HEK293 (cell line): ENCODE measurements around the gene APOBR.
"Not testable (repeated sequence)": the region's sequence is repeated elsewhere in the genome, so short reads cannot be mapped to it uniquely, and the experiment has no call there.

Source experiments
- CTCF ChIA-PET: fragments of 350-600 bp; formaldehyde crosslinking; extraction: SDS; loops from one replicate; lab custom pipeline; 2021; ENCODE audit warnings: antibody characterized with exemption; lab: Yijun Ruan, JAX
- POLR2A ChIA-PET: fragments of 300-600 bp; formaldehyde crosslinking; extraction: SDS; loops from one replicate; lab custom pipeline; 2020; ENCODE audit warnings: antibody characterized with exemption, inconsistent platforms; lab: Yijun Ruan, JAX
- H3K27ac ChIP-seq: fragments of 200-500 bp; sonication (Bioruptor generic); 2 replicates; pipeline ENCODE4 v1.5.1; 2014; ENCODE audit warnings: low read depth, low read length, control low read depth, inconsistent platforms; ENCODE audit errors: extremely low read depth
- H3K36me3 ChIP-seq, 2 experiments: fragments of 200-500 bp in 1 of 2; sonication (Bioruptor generic) in 1 of 2; 1 replicate in 1 of 2; 2 replicates in 1 of 2; pipeline ENCODE4 v1.5.1; 2014 to 2017; ENCODE audit warnings: inconsistent platforms in 2 of 2, low read length in 2 of 2; ENCODE audit not compliant: control insufficient read depth in 2 of 2, insufficient read depth in 1 of 2
- H3K4me1 ChIP-seq: fragments of 200-500 bp; sonication (Bioruptor generic); 2 replicates; pipeline ENCODE4 v1.5.1; 2014; ENCODE audit warnings: mild to moderate bottlenecking, low read length, inconsistent platforms; ENCODE audit not compliant: control insufficient read depth, insufficient read depth
- H3K4me3 ChIP-seq: 2 replicates; pipeline ENCODE4 v1.5.1; 2011; ENCODE audit warnings: low read depth, mild to moderate bottlenecking, control low read depth, low read length, moderate library complexity
- H3K9me3 ChIP-seq: fragments of 200-500 bp; sonication (Bioruptor generic); 2 replicates; pipeline ENCODE4 v1.5.1; 2014; ENCODE audit warnings: low read depth, low read length, inconsistent platforms; ENCODE audit not compliant: control insufficient read depth, insufficient read depth
- GFI1B ChIP-seq: fragments of 450-650 bp; formaldehyde crosslinking; IDR thresholded peaks from 2 replicates; pipeline ENCODE4 v1.5.1; 2016; ENCODE audit warnings: missing biosample characterization, missing genetic modification characterization
- HOXD13 ChIP-seq: sonication (generic); formaldehyde crosslinking; IDR thresholded peaks from 2 replicates; pipeline ENCODE4 v1.8.0; 2022; ENCODE audit warnings: missing genetic modification reagents, borderline replicate concordance
- KLF10 ChIP-seq: fragments of 450-650 bp; IDR thresholded peaks from 2 replicates; pipeline ENCODE4 v1.5.1; 2018; ENCODE audit warnings: missing biosample characterization, mild to moderate bottlenecking, missing genetic modification characterization
- PATZ1 ChIP-seq: fragments of 450-650 bp; formaldehyde crosslinking; IDR thresholded peaks from 2 replicates; pipeline ENCODE4 v1.5.1; 2016; ENCODE audit warnings: missing biosample characterization, missing genetic modification characterization
- ZBTB21 ChIP-seq: fragments of 450-650 bp; formaldehyde crosslinking; IDR thresholded peaks from 2 replicates; pipeline ENCODE4 v1.5.1; 2017; ENCODE audit warnings: missing biosample characterization, missing genetic modification characterization
- ZNF138 ChIP-seq: fragments of 450-650 bp; formaldehyde crosslinking; IDR thresholded peaks from 2 replicates; pipeline ENCODE4 v1.5.1; 2016; ENCODE audit warnings: missing biosample characterization, missing genetic modification characterization, borderline replicate concordance
- ZNF184 ChIP-seq: fragments of 450-650 bp; IDR thresholded peaks from 2 replicates; pipeline ENCODE4 v1.5.1; 2018; ENCODE audit warnings: missing biosample characterization, mild to moderate bottlenecking, missing genetic modification characterization
- ZNF221 ChIP-seq: fragments of 450-650 bp; formaldehyde crosslinking; IDR thresholded peaks from 2 replicates; pipeline ENCODE4 v1.5.1; 2017; ENCODE audit warnings: missing biosample characterization, missing genetic modification characterization, borderline replicate concordance
- ZNF223 ChIP-seq: fragments of 450-650 bp; formaldehyde crosslinking; IDR thresholded peaks from 2 replicates; pipeline ENCODE4 v1.5.1; 2016; ENCODE audit warnings: missing biosample characterization, missing genetic modification characterization
- ZNF292 ChIP-seq: fragments of 450-650 bp; formaldehyde crosslinking; IDR thresholded peaks from 2 replicates; pipeline ENCODE4 v1.5.1; 2016; ENCODE audit warnings: low read depth, missing biosample characterization, missing genetic modification characterization, borderline replicate concordance
- ZNF488 ChIP-seq: fragments of 450-650 bp; formaldehyde crosslinking; IDR thresholded peaks from 2 replicates; pipeline ENCODE4 v1.5.1; 2016; ENCODE audit warnings: missing biosample characterization, missing genetic modification characterization
- ZNF521 ChIP-seq: fragments of 450-650 bp; formaldehyde crosslinking; IDR thresholded peaks from 2 replicates; pipeline ENCODE4 v1.5.1; 2017; ENCODE audit warnings: missing biosample characterization, mild to moderate bottlenecking, missing genetic modification characterization
- ZNF621 ChIP-seq: fragments of 450-650 bp; formaldehyde crosslinking; IDR thresholded peaks from 2 replicates; pipeline ENCODE4 v1.5.1; 2017; ENCODE audit warnings: missing biosample characterization, missing genetic modification characterization
- ZNF664 ChIP-seq: fragments of 450-650 bp; formaldehyde crosslinking; IDR thresholded peaks from 2 replicates; pipeline ENCODE4 v1.5.1; 2016; ENCODE audit warnings: missing biosample characterization, missing genetic modification characterization
- ZNF776 ChIP-seq: fragments of 450-650 bp; formaldehyde crosslinking; IDR thresholded peaks from 2 replicates; pipeline ENCODE4 v1.5.0; 2017; ENCODE audit warnings: missing biosample characterization, missing genetic modification characterization, borderline replicate concordance
- TF ChIP-seq, protein P1 (sequence below): fragments of 450-650 bp; formaldehyde crosslinking; IDR thresholded peaks from 2 replicates; pipeline ENCODE4 v1.5.1; 2016; ENCODE audit warnings: missing biosample characterization, missing genetic modification characterization, borderline replicate concordance

APOBR gene, protein sequence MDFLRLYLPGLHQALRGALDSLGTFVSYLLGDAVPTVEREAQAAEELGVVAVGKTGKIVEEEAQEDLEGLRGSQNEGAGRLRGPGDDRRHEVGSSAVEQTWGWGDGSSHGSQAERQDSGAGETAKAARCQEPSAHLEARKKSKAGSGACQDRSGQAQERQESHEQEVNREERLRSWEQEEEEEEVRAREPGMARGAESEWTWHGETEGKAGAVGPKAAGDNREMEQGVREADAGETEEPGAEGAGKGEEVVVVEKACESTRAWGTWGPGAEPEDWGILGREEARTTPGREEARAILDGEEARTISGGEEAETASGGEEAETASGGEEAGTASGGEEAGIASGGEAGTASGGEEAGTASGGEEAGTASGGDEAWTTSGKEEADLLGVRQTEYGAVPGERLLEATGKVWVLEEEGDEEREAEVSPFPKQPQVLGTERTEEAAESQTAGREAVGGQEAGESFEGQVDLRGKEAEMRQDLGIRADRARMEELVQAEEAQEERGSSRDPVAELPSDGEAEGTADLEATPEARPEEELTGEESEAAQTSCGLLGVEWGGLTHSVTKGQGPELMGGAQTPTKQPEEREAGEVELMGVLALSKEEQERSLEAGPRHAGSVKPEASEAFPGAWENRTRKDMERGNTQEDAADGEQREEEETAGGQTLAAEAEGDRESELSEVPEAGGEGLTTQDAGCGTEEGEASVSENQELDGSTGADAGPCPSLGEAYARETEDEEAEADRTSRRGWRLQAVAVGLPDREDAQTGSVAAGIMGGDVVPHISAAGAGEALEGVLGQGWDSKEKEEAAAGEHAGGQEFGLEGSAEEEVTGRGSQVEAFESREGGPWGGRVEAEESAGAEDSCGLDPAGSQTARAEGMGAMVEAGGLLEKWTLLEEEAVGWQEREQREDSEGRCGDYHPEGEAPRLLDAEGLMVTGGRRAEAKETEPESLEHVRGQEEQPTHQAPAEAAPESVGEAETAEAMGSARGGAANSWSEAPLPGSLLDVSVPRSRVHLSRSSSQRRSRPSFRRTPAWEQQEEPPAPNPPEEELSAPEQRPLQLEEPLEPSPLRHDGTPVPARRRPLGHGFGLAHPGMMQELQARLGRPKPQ

DNA sequence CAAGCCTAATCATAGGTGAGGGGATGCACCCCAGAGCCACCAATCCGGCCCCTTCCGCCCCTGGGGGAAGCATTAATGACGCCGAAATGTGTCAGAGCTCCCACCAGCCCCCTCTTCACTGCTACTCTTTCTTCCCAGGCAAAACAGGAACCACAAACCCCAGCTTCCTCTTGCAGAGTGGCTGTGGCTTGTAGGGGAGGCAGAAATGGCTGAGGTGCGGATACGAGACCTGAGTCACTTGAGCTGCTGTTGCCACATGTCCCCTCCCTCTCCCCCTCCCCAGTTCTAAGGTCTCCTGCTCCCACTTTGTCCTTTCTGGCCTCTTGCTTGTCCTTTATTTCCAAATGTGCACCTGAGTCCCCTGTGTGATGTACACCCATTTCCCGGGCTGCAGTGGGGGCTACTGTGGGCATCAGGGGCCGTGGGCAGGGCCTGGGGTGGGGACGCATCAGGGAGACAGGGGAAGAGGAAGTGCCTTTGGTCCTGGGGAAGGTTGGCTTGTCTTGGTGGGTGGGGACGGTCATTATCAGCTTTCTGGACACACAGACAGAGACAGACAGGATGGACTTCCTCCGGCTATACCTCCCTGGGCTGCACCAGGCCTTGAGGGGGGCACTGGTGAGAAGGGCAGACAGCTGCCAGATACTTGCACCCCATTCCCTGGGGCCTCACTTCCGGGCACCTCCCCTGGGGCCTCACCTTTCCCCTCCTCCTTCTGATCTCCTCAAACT, at the start of gene APOBR:
APOBR (plus strand) TSS at position 523 of the 731 bp plus-strand sequence; CDS start at position 562, 39 bp downstream.
- H3K4me1 ChIP-seq, result no peaks in the 10 kb centered on the region
- no peak within 1 kb of the TSS for H3K4me3 ChIP-seq
- no peak within 1 kb of the TSS for H3K27ac ChIP-seq
- peaks cover 2 to 3% of the 10 kb centered on the region in 2 experiments; a peak in 2 of 3 replicates for H3K36me3 ChIP-seq
- H3K9me3 ChIP-seq, result no peaks in the 10 kb centered on the region
- TF ChIP-seq ZBTB21 (tag by site-specific recombination) (no peak), ZNF488 (tag by site-specific recombination) (no peak), PATZ1 (tag by site-specific recombination) (no peak), ZNF292 (tag by site-specific recombination) (no peak), GFI1B (tag by site-specific recombination) (no peak)
- ChIA-PET POLR2A (no interaction called here), CTCF (no interaction called here)

DNA sequence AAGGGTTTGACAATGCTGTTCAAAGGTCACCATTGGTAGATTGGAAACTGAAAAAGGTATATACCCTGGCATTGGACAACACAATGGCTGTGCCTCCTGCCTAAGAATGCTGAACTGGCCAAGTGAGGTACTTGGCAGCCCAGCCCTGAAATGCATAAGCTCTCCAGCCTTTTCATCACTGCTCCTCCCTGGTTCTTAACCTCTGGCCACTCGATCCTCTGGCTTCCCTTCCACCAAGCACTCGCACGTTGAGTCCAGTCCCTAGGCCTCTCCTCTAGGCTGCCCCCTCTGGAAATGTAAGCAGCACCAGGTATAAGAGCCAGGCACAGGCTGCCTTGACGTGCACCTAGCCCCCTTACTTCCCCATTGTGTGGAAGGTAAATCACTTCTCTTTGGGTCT, 48.1 kb upstream of the APOBR start:
- H3K9me3 ChIP-seq, POLR2A ChIA-PET, H3K4me1 ChIP-seq, CTCF ChIA-PET, H3K27ac ChIP-seq, H3K36me3 ChIP-seq, H3K4me3 ChIP-seq: not testable (repeated sequence)

DNA sequence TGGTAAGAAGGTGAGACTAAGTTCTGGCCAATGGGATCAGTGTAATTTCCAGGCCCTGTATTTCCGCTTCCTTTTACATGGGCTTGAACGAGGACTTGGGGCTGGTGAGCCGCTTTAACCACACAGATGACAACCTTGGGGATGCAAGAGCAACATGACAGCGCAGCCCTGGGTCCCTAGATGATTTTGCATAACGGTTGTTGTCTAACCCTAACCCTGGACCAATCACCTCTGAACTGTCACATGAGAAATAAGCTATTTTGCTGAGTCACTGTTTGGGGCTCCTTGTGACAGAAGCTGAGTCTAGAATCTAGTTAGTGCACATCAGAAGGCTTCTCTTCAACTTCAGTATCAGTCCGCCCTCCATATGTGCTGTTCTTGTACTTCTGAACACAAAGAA, 47.4 kb upstream of the APOBR start:
- CTCF ChIA-PET, POLR2A ChIA-PET, H3K9me3 ChIP-seq: not testable (repeated sequence)

GRCh38 chr16:28473714-28474265, 20.7 kb upstream of the APOBR start:
- Histone ChIP-seq H3K27ac (no peak overlapping the region), H3K4me3 (no peak overlapping the region), H3K9me3 (no peaks in the 10 kb centered on the region), H3K36me3 (peaks cover 0 to 19% of the 10 kb centered on the region in 2 experiments; a peak in 2 of 3 replicates), H3K4me1 (no peaks in the 10 kb centered on the region)
- ChIA-PET POLR2A (no interaction called here), CTCF (interaction anchor here (0.7 kb wide), 1 partner anchor 56 kb away, joined by 5 read pairs; no protein-coding TSS in a partner anchor)
- TF ChIP-seq ZNF776, result no peak
- no peak for TF ChIP-seq ZNF521 (tag by site-specific recombination)
- TF ChIP-seq ZNF184 (tag by site-specific recombination), result no peak
- TF ChIP-seq ZNF664 (tag by site-specific recombination), result no peak
- TF ChIP-seq, protein P1, sequence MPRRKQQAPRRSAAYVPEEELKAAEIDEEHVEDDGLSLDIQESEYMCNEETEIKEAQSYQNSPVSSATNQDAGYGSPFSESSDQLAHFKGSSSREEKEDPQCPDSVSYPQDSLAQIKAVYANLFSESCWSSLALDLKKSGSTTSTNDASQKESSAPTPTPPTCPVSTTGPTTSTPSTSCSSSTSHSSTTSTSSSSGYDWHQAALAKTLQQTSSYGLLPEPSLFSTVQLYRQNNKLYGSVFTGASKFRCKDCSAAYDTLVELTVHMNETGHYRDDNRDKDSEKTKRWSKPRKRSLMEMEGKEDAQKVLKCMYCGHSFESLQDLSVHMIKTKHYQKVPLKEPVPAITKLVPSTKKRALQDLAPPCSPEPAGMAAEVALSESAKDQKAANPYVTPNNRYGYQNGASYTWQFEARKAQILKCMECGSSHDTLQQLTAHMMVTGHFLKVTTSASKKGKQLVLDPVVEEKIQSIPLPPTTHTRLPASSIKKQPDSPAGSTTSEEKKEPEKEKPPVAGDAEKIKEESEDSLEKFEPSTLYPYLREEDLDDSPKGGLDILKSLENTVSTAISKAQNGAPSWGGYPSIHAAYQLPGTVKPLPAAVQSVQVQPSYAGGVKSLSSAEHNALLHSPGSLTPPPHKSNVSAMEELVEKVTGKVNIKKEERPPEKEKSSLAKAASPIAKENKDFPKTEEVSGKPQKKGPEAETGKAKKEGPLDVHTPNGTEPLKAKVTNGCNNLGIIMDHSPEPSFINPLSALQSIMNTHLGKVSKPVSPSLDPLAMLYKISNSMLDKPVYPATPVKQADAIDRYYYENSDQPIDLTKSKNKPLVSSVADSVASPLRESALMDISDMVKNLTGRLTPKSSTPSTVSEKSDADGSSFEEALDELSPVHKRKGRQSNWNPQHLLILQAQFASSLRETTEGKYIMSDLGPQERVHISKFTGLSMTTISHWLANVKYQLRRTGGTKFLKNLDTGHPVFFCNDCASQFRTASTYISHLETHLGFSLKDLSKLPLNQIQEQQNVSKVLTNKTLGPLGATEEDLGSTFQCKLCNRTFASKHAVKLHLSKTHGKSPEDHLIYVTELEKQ (tag by site-specific recombination), result no peak
- TF ChIP-seq ZNF221 (tag by site-specific recombination), result no peak
- no peak for TF ChIP-seq KLF10 (tag by site-specific recombination)
- TF ChIP-seq HOXD13 (CRISPR knock-in tag), result no peak
- TF ChIP-seq ZNF621 (tag by site-specific recombination), result no peak
- TF ChIP-seq ZNF138 (tag by site-specific recombination), result no peak
- TF ChIP-seq ZNF223 (tag by site-specific recombination), result no peak

More for the DNA sequence above, 47.4 kb upstream of the APOBR start:
- not testable (repeated sequence) for H3K27ac ChIP-seq, H3K4me1 ChIP-seq, H3K4me3 ChIP-seq, H3K36me3 ChIP-seq
